ENCODE data around the gene IL9. TPM values are rescaled to one million over a fixed set of nuclear protein-coding genes. Genes with fewer than 3 reads are reported as not detected.

Gene IL9
- total and polyA plus RNA-seq, 8 donors = not detected

DNA sequence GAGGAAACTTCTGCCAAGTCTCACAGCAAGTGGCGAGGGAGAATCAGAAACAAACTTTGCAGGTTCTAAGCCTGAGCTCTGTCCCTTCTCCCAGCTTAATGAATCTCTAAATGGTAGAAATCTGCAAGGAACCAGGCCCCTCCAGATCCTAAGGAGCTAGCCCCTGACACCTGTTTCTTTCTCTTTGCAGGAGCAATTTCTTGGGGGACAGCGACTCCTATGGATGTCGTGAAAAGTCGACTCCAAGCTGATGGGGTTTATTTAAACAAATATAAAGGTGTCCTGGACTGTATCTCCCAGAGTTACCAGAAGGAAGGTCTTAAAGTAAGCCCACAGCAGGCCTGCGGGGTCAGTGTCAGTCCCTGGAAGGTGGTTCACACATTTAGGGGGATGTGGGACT, 21.8 kb downstream of the IL9 start:
- WGBS, 5 donors = 71 to 88% (median 79%) methylated on average over 5 of the region's 5 CpGs
- Histone ChIP-seq H3K27me3 (no peaks in the 10 kb centered on the region), H3K9me3 (no peaks in the 10 kb centered on the region), H3K36me3 (no peaks in the 10 kb centered on the region), H3K27ac (no peak overlapping the region), H3K4me3 (no peak overlapping the region), H3K4me1 (no peaks in the 10 kb centered on the region)
- no peak for TF ChIP-seq POLR2AphosphoS5 (IDR thresholded peaks at IDR 0.05)
- TF ChIP-seq POLR2A (IDR thresholded peaks at IDR 0.05) = no peak
- TF ChIP-seq, protein P1, sequence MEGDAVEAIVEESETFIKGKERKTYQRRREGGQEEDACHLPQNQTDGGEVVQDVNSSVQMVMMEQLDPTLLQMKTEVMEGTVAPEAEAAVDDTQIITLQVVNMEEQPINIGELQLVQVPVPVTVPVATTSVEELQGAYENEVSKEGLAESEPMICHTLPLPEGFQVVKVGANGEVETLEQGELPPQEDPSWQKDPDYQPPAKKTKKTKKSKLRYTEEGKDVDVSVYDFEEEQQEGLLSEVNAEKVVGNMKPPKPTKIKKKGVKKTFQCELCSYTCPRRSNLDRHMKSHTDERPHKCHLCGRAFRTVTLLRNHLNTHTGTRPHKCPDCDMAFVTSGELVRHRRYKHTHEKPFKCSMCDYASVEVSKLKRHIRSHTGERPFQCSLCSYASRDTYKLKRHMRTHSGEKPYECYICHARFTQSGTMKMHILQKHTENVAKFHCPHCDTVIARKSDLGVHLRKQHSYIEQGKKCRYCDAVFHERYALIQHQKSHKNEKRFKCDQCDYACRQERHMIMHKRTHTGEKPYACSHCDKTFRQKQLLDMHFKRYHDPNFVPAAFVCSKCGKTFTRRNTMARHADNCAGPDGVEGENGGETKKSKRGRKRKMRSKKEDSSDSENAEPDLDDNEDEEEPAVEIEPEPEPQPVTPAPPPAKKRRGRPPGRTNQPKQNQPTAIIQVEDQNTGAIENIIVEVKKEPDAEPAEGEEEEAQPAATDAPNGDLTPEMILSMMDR (IDR thresholded peaks at IDR 0.05) = no peak
- TF ChIP-seq EP300 (IDR thresholded peaks at IDR 0.05) = no peak
- intact Hi-C loops (cut with DNase I; ENCODE audit: low total_unique reads) = no loop called here
- no peak for DNase-seq

DNA sequence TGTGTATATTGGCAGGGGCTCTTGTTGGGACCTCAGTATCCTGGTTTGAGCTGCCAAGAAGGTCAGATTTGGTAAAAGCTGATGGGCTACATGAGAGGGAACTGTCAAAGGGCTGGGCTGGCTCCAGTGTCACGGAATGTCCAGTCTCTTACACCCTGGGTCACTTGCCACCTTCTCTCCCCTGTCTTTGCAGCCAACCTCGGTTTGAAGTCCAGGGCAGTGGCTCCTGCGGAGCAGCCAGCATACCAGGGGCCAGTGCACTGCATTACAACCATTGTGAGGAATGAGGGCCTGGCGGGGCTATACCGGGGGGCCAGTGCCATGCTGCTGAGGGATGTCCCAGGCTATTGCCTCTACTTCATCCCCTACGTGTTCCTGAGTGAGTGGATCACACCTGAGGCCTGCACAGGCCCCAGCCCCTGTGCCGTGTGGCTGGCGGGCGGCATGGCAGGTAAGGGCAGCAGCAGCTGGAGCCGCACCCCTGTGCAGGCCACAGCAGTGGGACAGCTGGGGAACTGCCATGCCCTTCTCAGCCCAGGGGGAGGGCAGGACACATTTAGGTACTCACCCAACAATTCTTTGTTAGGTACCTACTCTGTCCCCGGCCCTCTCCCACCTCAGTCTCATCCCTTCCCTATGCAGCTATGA, 24.2 kb downstream of the IL9 start:
- TF ChIP-seq POLR2A (IDR thresholded peaks at IDR 0.05) (no peak), EP300 (IDR thresholded peaks at IDR 0.05) (no peak), POLR2AphosphoS5 (IDR thresholded peaks at IDR 0.05) (no peak)
- TF ChIP-seq, protein P1 (IDR thresholded peaks at IDR 0.05) = no peak
- 72 to 80% (median 79%) methylated on average over 5 to 11 of the region's 11 CpGs for WGBS, 5 donors
- Histone ChIP-seq H3K4me1 (no peaks in the 10 kb centered on the region), H3K27ac (no peak overlapping the region), H3K36me3 (no peaks in the 10 kb centered on the region), H3K27me3 (no peaks in the 10 kb centered on the region), H3K4me3 (no peak overlapping the region), H3K9me3 (no peaks in the 10 kb centered on the region)
- no peak for DNase-seq
- intact Hi-C loops (cut with DNase I; ENCODE audit: low total_unique reads) = no loop called here

DNA sequence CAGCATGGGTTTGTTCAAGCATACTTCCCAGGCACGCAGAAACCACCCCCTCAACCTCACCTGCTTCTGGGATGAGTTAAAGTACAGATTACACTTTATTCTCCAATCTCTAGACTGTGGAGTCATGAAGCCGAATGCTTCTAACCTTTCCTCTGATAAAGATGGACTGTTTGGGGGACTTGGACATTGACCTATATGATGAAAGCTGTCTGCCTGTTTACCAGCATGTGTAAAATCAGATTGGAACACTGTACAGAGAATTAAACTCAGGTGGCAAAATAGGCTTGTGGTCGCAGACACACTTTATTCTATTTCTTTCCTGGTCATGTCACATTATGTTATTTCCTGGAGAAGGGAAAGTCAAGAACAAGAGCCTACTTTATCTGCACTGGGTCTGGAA, 25.7 kb downstream of the IL9 start:
- Histone ChIP-seq H3K27me3 (no peaks in the 10 kb centered on the region), H3K4me3 (no peak overlapping the region), H3K4me1 (no peaks in the 10 kb centered on the region), H3K36me3 (no peaks in the 10 kb centered on the region), H3K27ac (no peak overlapping the region), H3K9me3 (no peaks in the 10 kb centered on the region)
- 55 to 66% (median 58%) methylated on average over 3 of the region's 3 CpGs for WGBS, 5 donors
- DNase-seq = no peak
- no peak for TF ChIP-seq POLR2A (IDR thresholded peaks at IDR 0.05)
- TF ChIP-seq EP300 (IDR thresholded peaks at IDR 0.05) = no peak
- no peak for TF ChIP-seq POLR2AphosphoS5 (IDR thresholded peaks at IDR 0.05)
- TF ChIP-seq, protein P1 (IDR thresholded peaks at IDR 0.05) = no peak
- intact Hi-C loops (cut with DNase I; ENCODE audit: low total_unique reads) = no loop called here

DNA sequence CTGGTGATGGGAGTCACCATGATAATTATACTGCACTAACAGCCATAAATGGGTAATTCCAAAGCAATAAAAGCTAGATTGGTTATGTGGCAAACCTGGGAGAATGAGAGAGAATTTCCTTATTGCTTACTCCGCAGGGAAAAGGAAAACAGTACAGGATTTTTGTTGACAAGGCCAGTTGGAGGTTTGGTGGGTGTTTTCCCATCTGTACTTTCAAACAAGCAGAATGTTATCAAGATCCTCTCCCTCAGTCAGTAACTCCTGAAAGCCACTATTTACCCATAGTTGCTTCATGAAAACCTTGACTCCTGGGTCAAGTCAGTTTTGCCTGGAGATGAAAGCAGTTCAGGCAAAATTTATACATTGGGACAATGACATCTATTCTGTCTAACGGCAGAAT, 26.4 kb downstream of the IL9 start:
- H3K4me1 ChIP-seq = no peaks in the 10 kb centered on the region
- H3K27me3 ChIP-seq = no peaks in the 10 kb centered on the region
- no peak overlapping the region for H3K4me3 ChIP-seq
- DNase-seq = no peak
- intact Hi-C loops (cut with DNase I; ENCODE audit: low total_unique reads) = no loop called here
- no peaks in the 10 kb centered on the region for H3K36me3 ChIP-seq
- no peaks in the 10 kb centered on the region for H3K9me3 ChIP-seq
- H3K27ac ChIP-seq = no peak overlapping the region
- TF ChIP-seq POLR2AphosphoS5 (IDR thresholded peaks at IDR 0.05) (no peak), EP300 (IDR thresholded peaks at IDR 0.05) (no peak), POLR2A (IDR thresholded peaks at IDR 0.05) (no peak)
- TF ChIP-seq, protein P1 (IDR thresholded peaks at IDR 0.05) = no peak
- 57 to 77% (median 63%) methylated on average over 2 of the region's 2 CpGs for WGBS, 5 donors
